Skeletal muscle cell (primary cell): Measurements from ENCODE around the gene OSCP1.
A peak's percentile ranks its signal among the peaks of the same experiment; 100 is the strongest.

Source experiments
- DNase-seq: peaks from one replicate; pipeline ENCODE4 v3.0.0-alpha.2; 2010; ENCODE audit warnings: low read depth
- H3K4me3 ChIP-seq: 2 replicates; pipeline ENCODE4 v1.5.1; 2011; ENCODE audit warnings: low read depth, mild to moderate bottlenecking, control low read depth, low read length, moderate library complexity

OSCP1 gene

GRCh38 chr1:36475910-36476604 is 25.8 kb upstream of the OSCP1 start:
- DNase-seq = no peak
- H3K4me3 ChIP-seq = no peak overlapping the region

- no peak overlapping the region for H3K4me3 ChIP-seq
- no peak for DNase-seq
These were observed 25.1 kb upstream of the OSCP1 start for GRCh38 chr1:36475341-36475740.

DNA sequence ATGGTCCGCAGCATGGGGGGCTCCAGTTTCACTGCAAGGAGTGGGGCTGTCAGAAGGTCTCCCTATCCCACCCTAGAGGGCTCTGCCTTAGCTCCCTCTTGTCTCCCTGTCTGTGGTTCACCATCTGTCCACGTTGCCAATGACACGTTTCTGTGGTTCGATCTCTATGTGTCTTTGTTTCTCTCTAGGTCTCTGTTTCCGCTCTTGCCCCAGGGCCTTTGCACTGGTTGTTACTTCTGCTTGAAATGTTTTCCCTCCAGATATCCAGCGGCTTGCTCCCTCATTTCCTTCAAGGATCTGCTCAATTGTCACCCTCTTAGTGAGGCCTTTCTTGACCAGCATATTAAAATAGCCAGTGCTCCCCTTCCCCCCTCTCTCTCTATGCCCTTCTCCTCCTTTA is 22.4 kb upstream of the OSCP1 start:
- no peak for DNase-seq
- H3K4me3 ChIP-seq = no peak overlapping the region

DNA sequence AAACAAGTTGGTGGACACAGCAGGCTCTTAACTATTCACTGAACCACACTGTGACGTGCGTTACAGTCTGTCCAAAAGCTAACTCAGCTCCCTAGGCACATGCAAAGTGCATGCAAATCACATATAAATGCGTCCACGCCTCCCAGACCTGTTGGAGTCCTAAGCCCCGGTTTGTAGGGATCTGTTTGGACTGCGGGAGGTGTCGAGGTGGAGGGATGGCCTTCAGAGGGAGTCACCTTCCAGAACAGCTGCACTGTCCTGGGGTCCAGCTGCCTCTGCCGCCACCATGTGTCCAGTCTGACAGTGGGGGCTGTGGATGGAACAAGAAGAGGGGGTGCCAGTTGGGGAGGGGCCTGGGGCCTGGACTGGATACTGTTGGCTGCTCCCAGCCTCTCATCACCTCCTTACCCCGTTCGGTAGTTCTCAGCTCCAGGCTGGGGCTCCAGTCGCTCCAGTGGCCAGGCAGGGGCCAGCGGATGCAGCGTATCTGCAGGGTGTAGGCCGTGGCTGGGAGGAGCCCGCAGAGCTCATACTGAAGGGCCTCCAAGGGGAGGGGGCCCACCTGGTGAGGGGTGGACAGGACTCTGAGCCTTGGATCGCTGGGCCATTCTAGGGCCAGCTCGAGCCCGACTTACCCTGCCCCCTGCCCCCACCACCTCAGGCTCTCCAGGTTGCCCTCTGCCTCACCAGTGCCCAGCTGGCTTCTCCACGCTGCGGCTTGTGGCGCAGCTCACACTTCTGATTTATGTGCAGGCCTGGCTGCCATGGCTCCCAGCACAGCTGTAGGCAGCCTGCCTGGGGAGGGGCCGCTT is 21.8 kb upstream of the OSCP1 start:
- H3K4me3 ChIP-seq = no peak overlapping the region
- no peak for DNase-seq

DNA sequence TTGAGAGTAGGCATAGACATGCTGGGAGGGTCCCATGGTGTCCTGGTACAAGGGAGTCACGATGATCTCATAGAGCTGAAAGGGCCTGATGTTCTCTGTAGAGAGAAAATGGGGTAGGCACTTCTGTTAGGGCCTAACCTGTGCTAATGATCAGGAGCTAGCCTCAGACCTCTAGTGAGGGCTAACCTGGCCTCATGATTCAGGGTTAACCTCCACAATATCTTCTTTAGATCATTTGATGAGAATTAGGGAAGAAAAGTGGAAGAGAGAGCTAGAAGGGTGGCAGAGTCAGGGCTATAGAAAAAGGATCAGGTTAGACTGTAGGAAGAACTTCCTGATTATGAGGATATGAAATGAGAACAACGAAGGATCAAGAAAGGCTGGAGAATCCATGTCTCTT is 18.9 kb upstream of the OSCP1 start:
- no peak overlapping the region for H3K4me3 ChIP-seq
- no peak for DNase-seq

DNA sequence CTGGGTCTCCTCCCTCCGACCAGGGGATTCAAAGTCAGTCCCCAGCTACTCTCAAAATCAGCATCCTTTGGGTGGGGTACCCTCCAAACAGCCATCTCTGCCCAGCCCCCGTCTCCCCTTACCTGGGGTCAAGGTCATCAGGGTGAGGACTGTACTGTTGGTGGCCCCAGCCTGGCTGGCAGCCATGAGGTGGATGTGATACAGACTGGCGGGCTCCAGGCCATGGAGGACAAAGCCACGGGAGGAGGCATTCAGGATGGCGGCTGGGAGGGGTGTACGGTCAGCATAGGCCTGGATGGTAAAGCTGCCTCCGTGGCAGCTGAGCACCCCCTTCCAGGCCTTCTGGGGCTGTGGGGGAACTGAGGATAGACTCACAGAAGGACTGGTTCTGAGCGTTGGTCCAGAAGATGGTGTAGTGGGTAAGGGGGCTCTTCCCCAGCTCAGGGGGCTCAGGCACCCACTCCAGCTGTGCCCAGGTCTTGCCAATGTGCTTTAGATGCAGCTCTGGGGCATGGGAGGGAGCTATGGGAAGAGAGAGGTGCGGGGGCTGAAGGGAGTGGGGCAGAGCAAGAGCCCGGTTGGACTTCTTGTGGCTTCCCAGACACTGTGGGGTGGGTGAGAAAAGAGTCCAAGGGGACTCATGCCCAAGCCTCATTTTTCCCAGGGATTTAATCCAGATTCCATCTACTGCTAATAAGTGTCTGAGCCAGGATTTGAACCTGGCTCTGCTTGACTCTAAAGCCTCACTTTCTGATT is 17.6 kb upstream of the OSCP1 start:
- no peak for DNase-seq

DNA sequence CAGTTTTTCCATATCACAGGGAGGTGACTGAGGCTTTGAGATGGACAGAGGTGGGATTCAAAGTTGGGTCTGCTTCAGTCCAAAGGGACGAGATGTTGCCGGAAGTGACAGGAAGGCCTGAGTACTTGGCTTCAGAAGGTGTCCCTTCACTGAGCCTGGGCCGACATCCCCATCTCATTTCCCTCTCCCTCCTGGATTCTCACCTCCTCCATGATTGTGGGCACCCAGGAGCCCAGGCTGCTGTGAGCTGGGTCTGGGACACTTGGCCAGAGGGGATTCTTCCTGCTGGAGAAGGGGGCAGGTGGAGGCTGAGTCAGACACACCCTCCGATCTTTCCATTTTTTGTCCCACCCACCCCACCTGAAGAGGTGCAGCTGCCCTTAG is 16.8 kb upstream of the OSCP1 start:
- H3K4me3 ChIP-seq = no peak overlapping the region
- DNase-seq = no peak

More for the DNA sequence above, 17.6 kb upstream of the OSCP1 start:
- H3K4me3 ChIP-seq = no peak overlapping the region

DNA sequence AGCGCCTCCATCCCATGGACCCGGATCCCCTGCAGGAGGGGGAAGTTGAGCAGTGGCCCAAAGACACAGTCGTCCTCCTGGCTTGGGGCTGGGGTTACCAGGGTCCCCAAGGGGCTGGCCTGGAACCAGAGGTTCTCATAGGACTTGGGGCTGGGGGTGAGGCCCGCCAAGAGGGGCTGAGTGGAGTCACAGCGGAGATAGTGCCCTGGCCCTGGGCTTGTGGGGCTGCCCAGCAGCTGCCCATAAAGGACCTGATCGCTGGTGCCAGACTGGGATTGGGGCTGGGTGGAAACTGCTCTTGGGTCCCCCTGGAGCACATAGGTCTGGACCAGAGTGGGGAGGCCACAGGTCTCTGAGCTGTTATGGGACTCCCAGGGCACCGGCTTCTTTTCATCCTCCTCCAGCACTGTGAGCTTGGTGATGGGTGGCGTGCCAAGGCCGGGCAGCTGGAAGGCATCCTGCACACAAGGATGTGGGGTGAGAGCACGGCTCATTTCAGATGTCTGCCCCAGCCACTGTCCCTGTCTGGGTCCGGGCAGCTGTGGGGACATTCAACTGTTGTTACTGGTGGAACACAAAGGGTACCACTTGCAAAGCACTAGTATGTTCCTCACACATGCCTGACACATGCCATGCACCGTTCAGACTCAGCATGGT is 16.2 kb upstream of the OSCP1 start:
- no peak overlapping the region for H3K4me3 ChIP-seq
- no peak for DNase-seq

- DNase-seq = no peak
These were observed 15.6 kb upstream of the OSCP1 start for GRCh38 chr1:36465731-36466369.

DNA sequence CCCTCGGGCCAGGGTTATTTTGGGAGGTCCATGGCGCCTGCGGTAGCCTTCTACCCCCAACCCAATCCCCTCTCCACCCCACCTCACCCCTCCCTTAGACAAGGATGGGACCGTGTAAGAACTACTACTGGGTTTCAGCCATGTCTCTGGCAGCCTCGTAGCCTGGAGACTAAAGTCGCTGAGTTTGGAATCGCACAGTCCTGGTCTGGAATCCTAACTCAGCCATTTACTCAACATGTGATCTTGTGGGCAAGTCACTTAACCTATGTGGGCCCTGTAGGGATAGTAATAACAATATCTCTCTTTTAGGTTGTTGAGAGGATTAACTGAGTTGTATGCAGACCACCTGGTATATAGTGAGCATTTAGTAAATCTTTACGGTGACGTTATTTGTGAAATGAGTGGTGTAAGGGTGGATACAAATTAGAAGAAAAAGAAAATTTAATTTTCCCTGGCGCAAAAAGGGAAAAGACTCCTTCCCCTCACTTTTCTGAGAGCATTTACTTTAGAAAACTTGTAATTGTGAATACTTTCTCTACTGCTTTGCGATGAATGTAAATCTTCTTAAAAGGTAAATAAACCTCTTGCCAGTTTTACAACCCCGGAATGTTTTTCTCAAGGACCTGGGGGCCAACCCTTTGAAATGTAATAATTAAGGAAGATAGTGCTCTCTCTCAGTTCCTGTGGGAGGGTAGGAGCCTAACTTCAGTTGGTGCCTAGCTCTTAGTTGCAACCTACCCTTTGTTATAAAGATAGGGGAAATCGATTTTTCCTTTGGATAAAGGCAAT is 14.5 kb upstream of the OSCP1 start:
- no peak for DNase-seq
- peak overlapping the region; percentile 96 for H3K4me3 ChIP-seq

More at GRCh38 chr1:36465731-36466369, 15.6 kb upstream of the OSCP1 start:
- H3K4me3 ChIP-seq = no peak overlapping the region

DNA sequence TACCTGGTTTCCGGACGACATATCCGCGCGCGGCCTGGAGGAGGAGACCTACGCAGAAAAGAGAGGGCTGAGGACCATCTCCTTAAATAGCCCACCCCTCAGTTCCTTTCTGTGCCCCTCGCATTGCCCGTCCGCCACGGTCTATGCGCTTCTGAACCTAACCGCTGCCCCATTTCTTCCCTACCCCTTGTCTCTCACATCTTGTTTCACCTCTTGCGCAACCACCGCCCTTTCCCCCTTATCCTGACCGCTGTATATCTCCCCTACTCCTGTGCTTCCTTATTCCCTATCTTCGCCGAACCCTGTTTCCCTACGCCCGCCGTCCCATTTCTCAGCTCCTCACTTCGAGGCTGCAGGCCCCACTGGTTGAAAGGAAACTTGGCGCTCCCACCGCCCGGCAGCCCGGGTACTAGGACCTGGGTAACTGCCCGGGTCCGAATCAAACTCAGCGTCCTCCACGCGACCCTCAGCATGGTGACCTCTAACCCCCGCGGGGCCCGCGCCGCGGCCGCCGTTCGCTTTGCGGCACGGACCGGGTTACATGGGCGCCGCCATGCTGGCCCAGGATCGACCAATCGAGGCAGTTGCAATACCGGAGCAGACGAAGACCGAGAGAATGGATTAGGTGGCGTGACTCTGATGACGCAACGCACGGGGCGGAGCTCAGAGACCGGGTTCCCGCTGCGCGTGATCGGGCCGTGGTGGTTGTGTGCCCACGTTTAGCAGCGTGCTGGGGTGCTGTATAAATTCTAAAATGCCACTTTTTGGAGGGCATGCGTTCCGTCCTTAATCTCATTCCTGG is 13.8 kb upstream of the OSCP1 start, which contains the start of gene MRPS15:
TSS of gene MRPS15 (minus strand) at position 582 of the 802 bp plus-strand sequence. CDS start at position 473, 109 bp downstream.
- peak; percentile 81 for DNase-seq
- H3K4me3 ChIP-seq = peak within 1 kb of the TSS; percentile 96

- no peak for DNase-seq
- H3K4me3 ChIP-seq = peak overlapping the region; percentile 96
These were observed 13.2 kb upstream of the OSCP1 start for GRCh38 chr1:36463463-36463802.

GRCh38 chr1:36458910-36459309 is 8.7 kb upstream of the OSCP1 start:
- H3K4me3 ChIP-seq = no peak overlapping the region
- no peak for DNase-seq

GRCh38 chr1:36457691-36458090 is 7.4 kb upstream of the OSCP1 start:
- H3K4me3 ChIP-seq = no peak overlapping the region
- no peak for DNase-seq

DNA sequence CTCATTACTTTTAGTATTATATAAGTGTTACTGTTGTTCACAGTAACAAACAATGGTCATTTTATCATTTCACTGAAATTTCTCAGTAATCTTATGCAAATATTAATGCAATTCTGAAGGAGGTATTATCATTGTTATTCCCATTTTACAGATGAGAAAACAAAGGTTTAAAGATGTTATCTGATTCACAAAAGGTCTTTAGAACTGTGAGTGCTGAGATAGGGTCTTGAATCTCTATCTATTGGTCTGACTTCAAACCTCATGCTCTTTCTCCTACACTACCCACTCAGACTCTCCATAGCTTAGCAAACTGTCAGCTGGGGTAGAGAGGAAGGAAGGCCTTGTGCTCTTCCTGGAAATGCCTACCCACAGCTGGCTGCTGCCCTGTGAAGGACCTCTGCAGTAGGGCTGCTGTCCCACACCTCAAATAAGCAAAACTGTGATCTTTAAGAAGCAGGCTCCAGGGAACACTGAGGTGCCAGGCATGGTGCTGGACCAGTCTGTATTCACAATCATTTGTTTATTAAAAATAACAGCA is 6.2 kb upstream of the OSCP1 start:
- no peak for DNase-seq
- no peak overlapping the region for H3K4me3 ChIP-seq

GRCh38 chr1:36455386-36455785 is 5.1 kb upstream of the OSCP1 start:
- no peak for DNase-seq
- no peak overlapping the region for H3K4me3 ChIP-seq

DNA sequence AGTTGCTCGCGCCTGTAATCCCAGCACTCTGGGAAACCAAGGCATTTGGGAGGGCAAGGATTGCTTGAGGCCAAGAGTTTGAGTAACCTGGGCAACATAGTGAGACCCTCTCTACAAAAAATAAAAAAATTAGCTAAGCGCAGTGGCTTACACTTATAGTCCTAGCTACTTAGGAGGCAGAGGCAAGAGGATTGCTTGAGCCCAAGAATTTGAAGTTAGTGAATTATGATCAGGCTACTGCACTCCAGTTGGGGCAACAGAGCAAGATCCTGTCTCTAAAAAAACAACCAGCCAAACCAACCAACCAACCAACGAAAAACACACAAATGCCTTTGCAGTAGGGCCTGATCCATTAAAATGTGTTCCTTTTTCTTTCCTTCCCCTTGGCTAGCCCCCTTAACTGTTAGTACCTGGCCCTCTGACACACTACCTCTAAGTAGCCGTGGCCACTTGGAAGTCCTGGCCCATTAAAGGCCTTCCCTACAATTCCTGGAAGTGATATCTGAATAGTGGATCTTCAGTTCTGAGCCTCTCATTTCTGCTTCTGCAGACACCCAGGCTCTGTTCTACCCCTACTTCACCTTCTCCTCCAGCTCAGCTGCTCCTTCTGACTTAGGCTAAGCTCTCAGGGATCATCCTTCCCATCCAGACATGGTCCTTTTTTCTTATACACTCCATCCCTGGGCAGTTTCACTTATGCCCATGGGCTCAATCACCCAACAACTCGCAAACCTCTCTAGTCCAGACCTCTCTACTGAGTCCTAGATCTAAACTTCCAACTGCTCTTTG is 3.5 kb upstream of the OSCP1 start:
- no peak for DNase-seq
- H3K4me3 ChIP-seq = no peak overlapping the region
